Karpas-422 (cell line): ENCODE results near the gene GLIS1. TPM values are rescaled to one million over a fixed set of nuclear protein-coding genes. Genes with fewer than 3 reads are reported as not detected.

Experiments used
- DNase-seq: peaks from one replicate; pipeline ENCODE4 v3.0.0-alpha.2; 2015
- H2AFZ ChIP-seq: fragments of 200-600 bp; sonication (generic); 2 replicates; pipeline ENCODE4 v1.6.1; 2014; ENCODE audit warnings: antibody characterized with exemption, low read length, mixed read lengths
- H3K27ac ChIP-seq: fragments of 200-600 bp; sonication (generic); 2 replicates; pipeline ENCODE4 v1.5.1; 2014; ENCODE audit warnings: mild to moderate bottlenecking, low read length, moderate library complexity
- H3K27me3 ChIP-seq: fragments of 200-600 bp; sonication (generic); 2 replicates; pipeline ENCODE4 v1.6.1; 2014; ENCODE audit warnings: low read length, mixed read lengths
- H3K36me3 ChIP-seq: fragments of 200-600 bp; sonication (generic); 2 replicates; pipeline ENCODE4 v1.6.1; 2014; ENCODE audit warnings: low read length, mixed read lengths; ENCODE audit not compliant: insufficient read depth
- H3K4me1 ChIP-seq: fragments of 200-600 bp; sonication (generic); 2 replicates; pipeline ENCODE4 v1.6.1; 2014; ENCODE audit warnings: mild to moderate bottlenecking, low read length, mixed read lengths
- H3K4me2 ChIP-seq: fragments of 200-600 bp; sonication (generic); 2 replicates; pipeline ENCODE4 v1.6.1; 2014; ENCODE audit warnings: low read length, low read depth, mild to moderate bottlenecking; ENCODE audit not compliant: poor library complexity, severe bottlenecking
- H3K4me3 ChIP-seq: fragments of 200-600 bp; sonication (generic); 2 replicates; pipeline ENCODE4 v1.5.1; 2014; ENCODE audit warnings: mild to moderate bottlenecking, antibody characterized with exemption, low read length, mixed read lengths
- H3K79me2 ChIP-seq: fragments of 200-600 bp; sonication (generic); 2 replicates; pipeline ENCODE4 v1.6.1; 2014; ENCODE audit warnings: mild to moderate bottlenecking, low read length, mixed read lengths
- H3K9ac ChIP-seq: fragments of 200-600 bp; sonication (generic); 2 replicates; pipeline ENCODE4 v1.6.0; 2014; ENCODE audit warnings: low read length
- H3K9me2 ChIP-seq: fragments of 200-600 bp; sonication (generic), shearing (Covaris generic); replicated peaks from 2 replicates; pipeline ENCODE4 v1.6.0; 2014; ENCODE audit warnings: mild to moderate bottlenecking, low read length, moderate library complexity; ENCODE audit not compliant: insufficient read depth
- H3K9me3 ChIP-seq: fragments of 300-700, 200-600 bp; sonication (generic); 2 replicates; pipeline ENCODE4 v1.6.1; 2014; ENCODE audit warnings: low read length, mixed read lengths
- H4K20me1 ChIP-seq: fragments of 200-600 bp; sonication (generic); 2 replicates; pipeline ENCODE4 v1.6.1; 2014; ENCODE audit warnings: mild to moderate bottlenecking, antibody characterized with exemption, low read length, low read depth; ENCODE audit not compliant: insufficient read depth
- total RNA-seq: library from RNA; depleted of rRNA; stranded (reverse); fragments of >200 nt; shearing (Covaris generic); gene quantifications from 2 replicates; pipeline ENCODE4 v1.2.3, GENCODE V29; 2014; ENCODE audit warnings: low replicate concordance

Gene GLIS1
- total RNA-seq, 1 experiment from 2014 or later: not detected

DNA sequence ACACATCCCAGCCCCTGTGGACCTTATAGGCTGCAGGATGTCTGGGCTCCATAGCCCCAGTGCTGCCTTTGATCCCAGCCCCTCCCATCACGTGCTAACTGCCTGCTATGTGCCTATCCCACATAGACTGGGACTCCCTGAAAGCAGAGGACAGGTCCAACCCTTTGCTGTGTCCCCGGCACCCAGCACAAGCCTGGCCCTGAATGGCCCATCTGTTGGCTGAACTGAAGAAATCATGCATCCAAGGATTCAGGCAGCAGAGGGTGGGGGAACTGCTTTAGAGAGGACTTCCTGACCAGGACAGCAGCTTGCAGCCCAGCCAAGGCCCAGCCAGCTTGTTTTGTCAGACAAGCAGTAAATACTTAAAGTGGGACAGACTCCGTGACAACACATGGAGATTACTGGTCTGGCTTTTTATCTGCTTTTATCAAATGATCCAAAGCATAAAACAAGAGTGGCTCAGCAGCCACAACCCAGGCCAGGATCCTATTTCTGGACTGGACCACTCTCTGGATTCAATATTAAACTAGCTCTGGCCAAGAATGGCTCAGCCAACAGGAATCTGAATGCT is 69.3 kb downstream of the GLIS1 start:
- Histone ChIP-seq H3K79me2 (no peaks in the 10 kb centered on the region), H3K9me2 (no peaks in the 10 kb centered on the region), H3K36me3 (no peaks in the 10 kb centered on the region), H3K4me1 (no peaks in the 10 kb centered on the region), H2AFZ (no peak overlapping the region), H3K4me3 (no peak overlapping the region), H3K9me3 (no peaks in the 10 kb centered on the region), H3K4me2 (no peak overlapping the region), H3K9ac (no peak overlapping the region), H3K27ac (no peak overlapping the region), H4K20me1 (no peaks in the 10 kb centered on the region), H3K27me3 (no peaks in the 10 kb centered on the region)
- DNase-seq: no peak

GRCh38 chr1:53666566-53666965 is 72.4 kb downstream of the GLIS1 start:
- Histone ChIP-seq H3K4me1 (no peaks in the 10 kb centered on the region), H3K9me3 (no peaks in the 10 kb centered on the region), H3K9me2 (no peaks in the 10 kb centered on the region), H4K20me1 (no peaks in the 10 kb centered on the region), H3K27me3 (no peaks in the 10 kb centered on the region), H3K27ac (no peak overlapping the region), H3K4me2 (no peak overlapping the region), H2AFZ (no peak overlapping the region), H3K9ac (no peak overlapping the region), H3K36me3 (no peaks in the 10 kb centered on the region), H3K4me3 (no peak overlapping the region), H3K79me2 (no peaks in the 10 kb centered on the region)
- DNase-seq: no peak

DNA sequence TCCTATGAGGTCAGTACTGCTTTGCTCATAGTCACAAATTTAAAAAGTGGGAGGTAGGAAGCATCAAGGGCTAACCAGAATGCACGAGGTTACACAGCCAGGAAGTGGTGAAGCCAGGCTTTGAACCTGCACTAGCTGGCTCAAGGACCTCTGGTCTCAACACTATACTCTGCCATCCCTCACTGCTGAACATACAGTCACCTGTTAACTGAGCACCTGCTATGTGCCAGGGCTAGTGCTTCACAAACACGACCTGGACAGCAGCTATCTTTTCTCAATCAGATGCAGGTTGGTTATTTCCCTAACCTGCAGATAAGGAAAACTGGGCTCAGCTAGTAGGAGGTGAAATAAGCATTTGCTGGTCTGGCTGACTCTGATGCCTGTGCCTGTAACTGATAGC is 73.0 kb downstream of the GLIS1 start:
- no peaks in the 10 kb centered on the region for H3K4me1 ChIP-seq
- no peaks in the 10 kb centered on the region for H4K20me1 ChIP-seq
- H3K27me3 ChIP-seq: no peaks in the 10 kb centered on the region
- no peak overlapping the region for H2AFZ ChIP-seq
- no peaks in the 10 kb centered on the region for H3K9me2 ChIP-seq
- DNase-seq: no peak
- no peaks in the 10 kb centered on the region for H3K79me2 ChIP-seq
- no peak overlapping the region for H3K4me3 ChIP-seq
- H3K9me3 ChIP-seq: no peaks in the 10 kb centered on the region
- H3K9ac ChIP-seq: no peak overlapping the region
- H3K27ac ChIP-seq: no peak overlapping the region
- H3K4me2 ChIP-seq: no peak overlapping the region
- H3K36me3 ChIP-seq: no peaks in the 10 kb centered on the region

DNA sequence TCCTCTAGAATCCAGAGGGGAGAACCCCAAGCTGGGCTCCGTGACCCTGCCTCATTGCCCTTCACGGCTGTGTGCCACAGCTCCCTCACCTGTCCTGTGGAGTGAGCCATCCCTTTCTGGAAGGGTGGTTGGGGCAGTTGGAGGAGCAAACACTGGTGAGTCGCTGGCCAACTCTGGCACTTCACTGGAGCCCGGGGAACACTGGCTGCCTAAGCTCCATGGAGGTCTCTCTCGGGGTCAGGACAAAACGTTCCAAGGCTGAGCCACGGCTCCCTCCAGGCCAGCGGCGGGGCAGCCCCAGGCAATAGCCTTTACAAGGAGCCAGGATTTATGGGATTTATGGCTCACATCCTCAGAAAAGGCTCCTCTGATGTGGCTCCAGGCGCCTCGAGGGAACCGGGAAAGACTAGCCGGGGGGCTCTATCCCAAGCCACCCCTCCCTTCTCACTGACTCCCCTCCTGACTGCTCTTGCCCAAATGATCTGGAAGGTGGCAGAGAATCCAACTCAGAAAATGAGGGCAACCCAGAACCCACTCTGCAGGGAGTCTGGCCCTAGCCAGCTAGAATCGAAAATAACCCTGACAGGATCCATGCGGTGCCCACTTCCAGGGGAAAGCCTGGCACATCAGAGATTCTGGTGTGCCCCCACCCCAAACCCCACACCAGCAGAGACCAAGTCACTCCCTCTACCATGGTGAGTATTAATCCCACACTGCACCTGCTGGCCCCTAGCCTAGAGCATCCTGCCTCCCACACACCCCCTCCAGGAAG is 75.2 kb downstream of the GLIS1 start:
- Histone ChIP-seq H3K4me1 (no peaks in the 10 kb centered on the region), H3K4me2 (no peak overlapping the region), H3K9me3 (no peaks in the 10 kb centered on the region), H3K36me3 (no peaks in the 10 kb centered on the region), H2AFZ (no peak overlapping the region), H3K27me3 (no peaks in the 10 kb centered on the region), H3K27ac (no peak overlapping the region), H3K4me3 (no peak overlapping the region), H4K20me1 (no peaks in the 10 kb centered on the region), H3K79me2 (no peaks in the 10 kb centered on the region), H3K9ac (no peak overlapping the region), H3K9me2 (no peaks in the 10 kb centered on the region)
- no peak for DNase-seq

DNA sequence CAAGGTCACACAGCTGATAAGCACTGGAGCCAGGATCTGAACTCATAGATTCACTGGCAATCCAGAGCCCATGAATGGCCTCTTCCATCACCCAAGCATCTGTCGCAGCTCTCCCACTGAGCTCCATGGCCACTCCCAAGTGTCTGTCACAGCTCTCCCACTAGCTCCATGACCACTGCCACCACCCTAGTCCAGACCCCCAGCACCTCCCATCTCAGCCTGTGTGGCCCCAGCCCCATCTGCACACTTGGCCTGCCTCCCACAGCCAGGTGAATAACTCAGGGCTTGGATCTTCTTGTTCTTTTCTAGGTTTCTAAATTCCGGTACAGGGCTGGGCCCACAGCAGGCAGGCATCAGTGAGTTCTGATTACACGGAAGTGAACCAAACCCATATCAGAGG is 76.0 kb downstream of the GLIS1 start:
- no peak overlapping the region for H3K4me3 ChIP-seq
- no peaks in the 10 kb centered on the region for H3K79me2 ChIP-seq
- no peaks in the 10 kb centered on the region for H3K36me3 ChIP-seq
- H3K27me3 ChIP-seq: no peaks in the 10 kb centered on the region
- H4K20me1 ChIP-seq: no peaks in the 10 kb centered on the region
- no peak for DNase-seq
- no peaks in the 10 kb centered on the region for H3K9me2 ChIP-seq
- H2AFZ ChIP-seq: no peak overlapping the region
- no peak overlapping the region for H3K4me2 ChIP-seq
- H3K9ac ChIP-seq: no peak overlapping the region
- H3K4me1 ChIP-seq: no peaks in the 10 kb centered on the region
- H3K27ac ChIP-seq: no peak overlapping the region
- no peaks in the 10 kb centered on the region for H3K9me3 ChIP-seq

GRCh38 chr1:53662169-53662568 is 76.8 kb downstream of the GLIS1 start:
- no peak overlapping the region for H3K4me2 ChIP-seq
- no peak overlapping the region for H3K4me3 ChIP-seq
- no peaks in the 10 kb centered on the region for H4K20me1 ChIP-seq
- no peak overlapping the region for H3K9ac ChIP-seq
- DNase-seq: no peak
- H3K9me2 ChIP-seq: no peaks in the 10 kb centered on the region
- no peak overlapping the region for H2AFZ ChIP-seq
- no peaks in the 10 kb centered on the region for H3K9me3 ChIP-seq
- no peaks in the 10 kb centered on the region for H3K36me3 ChIP-seq
- H3K79me2 ChIP-seq: no peaks in the 10 kb centered on the region
- H3K27me3 ChIP-seq: no peaks in the 10 kb centered on the region
- no peak overlapping the region for H3K27ac ChIP-seq
- H3K4me1 ChIP-seq: no peaks in the 10 kb centered on the region

- H3K9me2 ChIP-seq: no peaks in the 10 kb centered on the region
- H3K4me3 ChIP-seq: no peak overlapping the region
- no peak for DNase-seq
- no peak overlapping the region for H3K27ac ChIP-seq
- no peaks in the 10 kb centered on the region for H3K9me3 ChIP-seq
- H3K36me3 ChIP-seq: no peaks in the 10 kb centered on the region
- H3K4me1 ChIP-seq: no peaks in the 10 kb centered on the region
- H3K4me2 ChIP-seq: no peak overlapping the region
- no peaks in the 10 kb centered on the region for H3K27me3 ChIP-seq
- no peaks in the 10 kb centered on the region for H3K79me2 ChIP-seq
- no peak overlapping the region for H3K9ac ChIP-seq
- no peaks in the 10 kb centered on the region for H4K20me1 ChIP-seq
- H2AFZ ChIP-seq: no peak overlapping the region
Observed at GRCh38 chr1:53661496-53661895, 77.5 kb downstream of the GLIS1 start.

DNA sequence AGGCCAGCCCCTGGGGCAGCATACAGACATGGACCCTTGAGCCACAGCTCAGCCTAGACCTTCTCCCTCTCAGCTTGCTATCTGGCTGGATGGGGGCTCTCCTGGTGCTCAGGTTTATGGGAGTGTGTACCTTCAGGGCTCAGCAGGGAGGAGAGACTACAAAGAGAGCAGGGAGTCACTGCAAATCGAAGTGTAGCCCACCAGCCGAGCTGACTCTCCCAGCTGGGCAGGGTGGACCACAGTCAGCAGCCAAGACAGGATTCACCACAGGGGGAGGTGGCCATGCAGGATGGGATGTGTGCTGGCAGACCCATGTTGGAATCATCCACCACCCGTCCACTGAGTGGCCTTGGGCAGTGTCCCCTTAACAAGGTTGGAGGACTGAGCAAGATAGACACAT is 78.3 kb downstream of the GLIS1 start:
- Histone ChIP-seq H2AFZ (no peak overlapping the region), H3K4me2 (no peak overlapping the region), H3K4me1 (no peaks in the 10 kb centered on the region), H3K9me3 (no peaks in the 10 kb centered on the region), H3K36me3 (no peaks in the 10 kb centered on the region), H3K9ac (no peak overlapping the region), H3K9me2 (no peaks in the 10 kb centered on the region), H3K79me2 (no peaks in the 10 kb centered on the region), H3K4me3 (no peak overlapping the region), H4K20me1 (no peaks in the 10 kb centered on the region), H3K27me3 (no peaks in the 10 kb centered on the region), H3K27ac (no peak overlapping the region)
- no peak for DNase-seq
